GM10847 (cell line): ENCODE results near the gene CRYBA4.

Source experiments
- POLR2A ChIP-seq: IDR thresholded peaks from 2 replicates; pipeline ENCODE4 v1.6.1; 2011; ENCODE audit not compliant: insufficient read length; ENCODE audit errors: extremely low read depth

The CRYBA4 gene

GRCh38 chr22:26663374-26663923 is 41.7 kb downstream of the CRYBA4 start:
- no peak for TF ChIP-seq POLR2A

GRCh38 chr22:26665813-26666231 is 44.1 kb downstream of the CRYBA4 start:
- TF ChIP-seq POLR2A: no peak

GRCh38 chr22:26667140-26667539 is 45.4 kb downstream of the CRYBA4 start:
- no peak for TF ChIP-seq POLR2A

GRCh38 chr22:26669060-26669481 is 47.3 kb downstream of the CRYBA4 start:
- no peak for TF ChIP-seq POLR2A

GRCh38 chr22:26670459-26670858 is 48.7 kb downstream of the CRYBA4 start:
- TF ChIP-seq POLR2A: no peak

- no peak for TF ChIP-seq POLR2A
Observed at GRCh38 chr22:26671317-26672059, 49.7 kb downstream of the CRYBA4 start.

- no peak for TF ChIP-seq POLR2A
Observed at GRCh38 chr22:26672060-26672471, 50.3 kb downstream of the CRYBA4 start.

- TF ChIP-seq POLR2A: peak; percentile 50
Observed at GRCh38 chr22:26672590-26673468, 51.1 kb downstream of the CRYBA4 start.

GRCh38 chr22:26673486-26673885 is 51.7 kb downstream of the CRYBA4 start:
- no peak for TF ChIP-seq POLR2A

GRCh38 chr22:26674211-26675190 is 52.7 kb downstream of the CRYBA4 start:
- no peak for TF ChIP-seq POLR2A

GRCh38 chr22:26675687-26676268 is 54.0 kb downstream of the CRYBA4 start:
- TF ChIP-seq POLR2A: no peak

GRCh38 chr22:26677217-26677616 is 55.5 kb downstream of the CRYBA4 start:
- no peak for TF ChIP-seq POLR2A

- no peak for TF ChIP-seq POLR2A
Observed at GRCh38 chr22:26679003-26679629, 57.4 kb downstream of the CRYBA4 start.
